ENCODE measurements around the gene TMEM187.

TMEM187 gene, protein sequence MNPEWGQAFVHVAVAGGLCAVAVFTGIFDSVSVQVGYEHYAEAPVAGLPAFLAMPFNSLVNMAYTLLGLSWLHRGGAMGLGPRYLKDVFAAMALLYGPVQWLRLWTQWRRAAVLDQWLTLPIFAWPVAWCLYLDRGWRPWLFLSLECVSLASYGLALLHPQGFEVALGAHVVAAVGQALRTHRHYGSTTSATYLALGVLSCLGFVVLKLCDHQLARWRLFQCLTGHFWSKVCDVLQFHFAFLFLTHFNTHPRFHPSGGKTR

DNA sequence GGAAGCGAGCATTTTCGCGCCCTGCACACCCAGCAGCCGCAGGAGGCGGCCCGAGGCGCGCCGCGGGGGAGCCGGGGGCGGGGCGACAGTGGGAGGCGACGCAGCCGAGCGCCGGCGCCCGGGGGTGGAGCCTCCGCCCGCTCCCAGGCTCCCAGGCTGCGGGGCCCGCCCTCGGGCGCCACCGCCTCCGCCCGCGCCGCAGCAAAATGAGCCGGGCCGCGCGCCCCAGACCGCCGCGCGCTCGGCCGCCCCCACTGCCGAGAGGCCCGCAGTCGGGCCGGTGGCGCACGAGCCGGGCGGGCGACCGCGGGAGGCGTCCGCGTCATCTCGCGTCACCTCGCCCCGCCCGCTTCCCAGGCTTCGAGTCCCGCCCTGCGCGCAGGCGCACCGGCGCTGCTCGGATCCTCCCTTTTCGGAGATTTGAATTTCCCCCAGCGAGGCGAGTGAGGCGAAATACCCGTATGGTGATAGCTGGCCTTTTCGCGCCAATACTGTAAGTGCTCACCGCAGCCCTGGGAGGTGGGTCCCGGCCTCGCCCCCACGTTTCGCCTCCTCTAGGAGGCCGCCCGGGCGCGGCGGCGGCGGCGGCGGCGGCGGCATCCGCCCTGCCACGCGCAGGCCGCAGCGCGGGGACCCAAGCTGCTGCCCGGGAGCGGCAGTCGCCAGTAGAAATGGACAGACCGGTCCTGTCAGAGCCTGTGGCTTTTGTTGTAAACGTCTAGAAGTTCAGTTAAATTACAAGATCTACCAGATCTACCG, at the start of gene TMEM187:
Gene TMEM187 (plus strand): TSS at position 387 of the 759 bp plus-strand sequence. CDS start 9,309 bp downstream, outside the sequence.
- peak; percentile 88 to 94 for DNase-seq

DNA sequence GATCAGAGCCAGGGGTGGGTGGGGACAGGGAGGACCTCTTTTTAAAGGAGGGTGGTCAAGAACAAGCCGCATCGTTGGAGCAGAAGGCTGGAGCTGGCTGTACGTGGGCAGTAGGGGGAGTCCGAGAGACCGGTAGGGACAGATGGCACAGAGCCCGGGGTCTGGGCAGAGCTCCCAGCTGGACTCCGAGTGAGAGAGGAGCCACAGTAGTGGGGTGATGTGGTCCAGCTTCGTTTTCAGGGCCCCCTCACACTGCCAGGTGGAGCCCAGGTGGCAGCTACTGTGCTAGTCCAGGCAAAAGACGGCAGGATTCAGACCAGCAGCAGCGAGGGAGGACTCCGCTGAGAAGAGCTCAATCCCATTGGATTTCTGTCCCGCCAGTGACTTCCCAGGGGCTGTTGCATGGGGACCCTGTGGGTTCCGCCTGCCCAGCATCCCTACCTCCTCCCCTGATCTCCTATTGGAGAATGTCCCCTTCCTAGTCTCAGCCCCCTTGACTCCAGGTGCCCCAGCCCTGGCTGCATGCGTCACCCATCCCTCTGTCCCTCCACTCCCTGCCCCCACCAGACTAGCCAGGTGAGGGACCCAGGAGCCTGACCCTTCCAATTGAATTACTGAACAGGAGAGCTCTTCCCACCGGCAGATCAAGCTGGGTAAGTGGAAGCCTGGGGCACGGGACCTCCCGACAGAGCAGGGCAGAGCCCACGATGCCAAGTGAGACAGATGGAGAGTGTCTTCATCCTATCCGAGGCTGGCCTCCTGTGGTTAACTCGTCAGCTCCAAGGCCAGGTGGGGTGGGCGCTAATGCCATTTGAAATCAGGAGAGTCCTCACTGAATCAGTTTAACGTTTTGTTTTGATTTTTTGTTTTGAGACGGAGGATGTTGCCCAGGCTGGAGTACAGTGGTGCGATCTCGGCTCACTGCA, 49.4 kb upstream of the TMEM187 start:
- DNase-seq: no peak

DNA sequence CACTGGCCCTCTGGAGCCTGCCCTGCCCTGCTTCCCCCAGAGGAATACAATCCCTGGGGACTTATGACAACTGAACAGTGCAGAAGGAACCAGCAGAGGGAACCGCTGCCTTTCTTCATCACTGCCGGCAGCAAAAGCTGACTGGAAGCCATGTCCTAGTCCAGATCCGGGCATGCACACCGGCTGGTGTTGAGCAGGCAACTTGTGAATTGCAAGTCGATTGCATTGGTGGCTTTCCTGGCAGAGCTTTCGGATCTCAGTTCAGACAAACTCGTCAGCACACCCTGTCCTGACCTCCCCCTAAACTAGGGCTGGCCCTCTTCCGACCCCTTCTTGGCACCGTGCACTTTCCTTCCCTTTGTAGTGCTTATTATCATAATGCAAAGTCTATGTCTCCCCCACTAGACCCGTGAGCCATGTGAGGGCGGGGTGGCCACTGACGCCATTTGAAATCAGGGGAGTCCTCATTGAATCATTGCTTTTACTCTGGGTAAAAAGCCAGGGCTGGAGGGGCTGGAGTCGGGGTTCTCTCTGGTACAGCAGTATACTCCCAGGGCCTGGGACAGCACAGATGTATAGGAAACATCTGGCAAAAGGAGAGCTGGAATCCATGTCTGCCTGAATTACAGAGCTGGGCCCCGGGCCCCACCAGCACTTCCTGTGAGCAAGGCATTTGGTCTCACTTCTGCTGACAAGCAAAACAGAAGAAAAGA, 48.2 kb upstream of the TMEM187 start:
- DNase-seq: peak in 1 of 2 experiments; percentile 20

DNA sequence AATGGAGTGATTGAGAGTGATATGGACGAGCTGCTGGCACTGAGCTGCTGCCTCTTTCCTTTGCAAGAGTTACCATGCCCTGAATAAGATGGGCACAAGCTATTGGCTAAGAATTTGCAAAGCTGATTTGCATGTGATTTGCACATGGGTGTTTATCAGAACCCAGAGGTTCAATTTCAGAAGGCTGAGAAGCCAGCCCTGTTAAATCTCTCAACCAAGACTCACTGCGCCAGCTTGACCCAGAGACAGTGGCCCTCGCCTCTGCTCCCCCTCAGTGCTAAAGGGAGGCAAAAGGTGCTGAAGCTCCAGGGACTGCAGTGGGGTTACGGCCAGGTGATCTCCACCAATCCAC, 47.2 kb upstream of the TMEM187 start:
- no peak for DNase-seq

DNA sequence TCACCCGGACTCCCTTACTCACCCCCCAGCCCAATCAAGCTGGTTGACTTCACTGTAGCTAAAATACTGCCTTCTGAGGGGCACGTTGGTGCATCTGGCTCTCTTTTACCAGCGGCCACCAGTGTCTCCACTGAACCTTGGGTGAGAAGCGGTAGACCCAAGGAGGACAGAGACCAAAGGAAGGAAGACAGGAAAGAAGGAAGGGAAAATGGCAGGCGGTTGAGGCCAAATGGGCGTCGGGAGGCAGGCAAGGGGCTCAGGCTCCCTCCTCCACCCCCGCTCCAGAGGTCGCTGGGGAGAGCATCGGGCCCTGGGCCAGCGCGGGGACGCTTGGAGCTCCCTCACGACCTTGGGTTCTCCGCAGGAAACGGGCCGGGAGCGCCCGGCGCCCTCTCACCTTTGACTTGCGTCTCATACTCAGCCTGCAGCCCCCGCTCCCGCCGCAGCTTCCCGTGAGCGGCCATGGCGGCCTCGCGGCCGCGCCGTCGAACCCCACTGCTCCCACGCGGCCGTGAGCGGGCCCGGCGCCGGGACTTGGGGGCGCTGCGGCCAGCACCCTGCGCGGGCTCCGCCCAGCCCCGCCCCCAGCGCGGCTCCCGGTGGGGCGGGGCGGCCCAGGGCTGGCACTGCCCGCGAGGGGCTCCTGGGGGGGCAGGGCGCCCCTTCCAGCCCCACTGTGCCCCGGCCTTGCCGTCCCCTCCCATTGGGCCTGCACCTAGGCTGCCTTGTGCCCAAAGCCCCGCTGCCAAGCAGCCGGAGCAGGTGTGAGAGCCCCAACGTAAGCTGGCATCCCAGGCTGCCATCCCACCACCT, 46.6 kb upstream of the TMEM187 start, which contains the start of gene ARHGAP4:
Gene ARHGAP4 (minus strand): TSS at position 526 of the 813 bp plus-strand sequence. CDS start 62 bp downstream, at position 464.
- peak in 1 of 2 experiments; percentile 21 for DNase-seq

DNA sequence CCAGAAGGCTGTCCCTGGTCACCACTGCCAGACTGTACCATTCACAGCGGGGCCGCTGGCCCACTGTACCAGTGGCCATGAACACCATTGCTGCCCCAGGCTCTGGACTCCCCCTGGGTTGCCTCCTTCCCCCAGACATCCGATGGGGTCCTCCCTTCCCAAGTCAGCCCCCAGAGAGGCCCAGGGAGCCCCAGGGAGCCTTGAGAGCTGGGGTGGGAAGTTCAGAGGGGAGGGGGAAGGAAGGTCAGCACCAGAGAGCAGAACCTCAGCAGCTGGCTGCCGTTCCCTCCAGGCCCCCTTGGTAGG, 46.0 kb upstream of the TMEM187 start:
- DNase-seq: no peak

DNA sequence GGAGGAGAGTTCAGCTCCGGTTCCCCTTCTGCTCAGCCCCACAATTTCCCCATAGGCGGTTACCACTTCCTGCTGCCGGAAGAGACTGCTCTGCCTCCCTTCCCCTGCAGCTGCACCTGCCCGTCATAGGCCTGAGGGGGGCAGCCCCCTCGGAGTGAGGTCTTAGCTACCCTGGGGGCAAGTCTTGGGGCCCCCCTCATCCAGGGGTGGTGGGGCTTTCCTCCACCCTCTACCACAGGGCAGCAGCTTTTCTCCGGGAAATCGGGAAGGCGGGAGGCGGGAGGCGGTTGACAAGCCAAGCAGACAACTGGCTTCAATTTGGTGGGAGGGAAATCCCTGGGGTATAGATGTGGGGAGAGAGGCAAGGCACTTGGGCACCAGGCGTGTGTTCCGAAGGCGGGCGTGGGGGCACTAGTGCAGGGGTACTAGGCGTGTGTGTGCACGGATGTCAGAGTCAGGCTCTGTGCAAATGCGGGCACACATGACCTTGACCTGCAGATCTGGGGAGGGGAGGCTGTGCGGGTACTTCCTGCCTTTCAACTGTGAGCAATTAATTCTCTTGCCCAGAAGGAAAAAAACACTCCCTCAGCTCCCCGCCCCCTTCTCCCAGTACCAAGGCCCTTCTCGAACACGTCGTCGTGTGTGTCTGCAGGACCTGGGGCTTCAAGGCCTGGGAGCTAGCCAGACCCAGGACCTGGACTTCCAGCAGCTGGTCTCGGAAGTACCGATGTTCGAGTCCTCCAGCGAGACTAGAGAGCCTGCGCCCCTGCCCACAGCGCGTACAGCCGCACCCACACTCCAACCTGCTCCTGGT, 45.5 kb upstream of the TMEM187 start:
- DNase-seq: no peak

DNA sequence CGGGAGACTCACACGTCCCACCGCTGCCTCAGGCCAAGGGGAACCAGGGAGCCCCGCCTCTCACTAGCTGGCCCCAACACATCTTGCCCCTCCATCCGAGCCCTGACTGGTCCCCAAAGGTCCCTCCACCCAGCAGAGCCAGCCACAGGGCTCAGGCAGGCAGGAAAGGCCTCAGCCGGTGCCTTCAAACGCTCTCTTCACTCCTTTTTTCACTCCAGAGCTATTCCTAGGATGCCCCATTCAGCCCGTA, 45.0 kb upstream of the TMEM187 start:
- DNase-seq: no peak

DNA sequence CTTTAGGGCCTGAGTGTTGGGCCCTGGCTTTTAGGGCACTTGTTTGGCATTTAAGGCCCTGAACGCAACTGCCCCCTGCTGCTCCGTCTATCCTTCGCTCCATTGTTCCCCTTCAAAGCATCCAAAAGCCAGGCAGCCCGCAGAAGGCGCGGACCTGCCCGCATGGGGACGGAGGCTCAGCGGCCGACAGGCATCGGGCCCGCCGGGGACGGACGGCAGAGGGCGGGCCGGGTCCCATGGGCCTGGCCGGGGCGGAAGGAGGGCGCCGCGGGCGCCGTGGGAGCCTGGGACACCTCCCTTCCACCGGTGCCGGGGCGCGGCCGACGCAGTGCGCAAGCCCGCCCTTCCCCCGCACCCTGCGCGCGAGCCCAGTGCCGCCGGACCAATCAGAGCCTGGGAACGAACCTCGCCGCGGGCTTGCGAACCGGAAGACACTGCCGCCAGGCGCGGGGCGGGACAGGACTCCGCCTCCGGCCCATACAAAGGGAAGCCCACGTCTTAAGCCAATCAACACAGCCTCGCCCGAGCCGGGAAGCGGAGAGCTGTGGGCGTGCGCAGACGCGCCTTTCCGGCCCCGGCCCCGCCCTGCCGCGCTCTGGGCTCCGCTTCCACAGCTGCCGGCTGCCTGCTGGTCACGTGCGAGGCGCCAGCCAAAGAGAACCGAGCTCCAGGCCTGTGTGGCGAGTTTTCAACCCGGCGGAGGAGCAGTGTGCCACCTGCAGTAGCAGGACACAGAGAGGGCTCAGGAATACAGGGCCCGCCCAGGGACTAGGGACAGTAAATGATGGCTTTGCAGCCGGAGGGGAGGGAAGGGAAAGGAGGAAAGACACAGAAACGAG, 44.4 kb upstream of the TMEM187 start:
- DNase-seq: peak; percentile 94 to 97

DNA sequence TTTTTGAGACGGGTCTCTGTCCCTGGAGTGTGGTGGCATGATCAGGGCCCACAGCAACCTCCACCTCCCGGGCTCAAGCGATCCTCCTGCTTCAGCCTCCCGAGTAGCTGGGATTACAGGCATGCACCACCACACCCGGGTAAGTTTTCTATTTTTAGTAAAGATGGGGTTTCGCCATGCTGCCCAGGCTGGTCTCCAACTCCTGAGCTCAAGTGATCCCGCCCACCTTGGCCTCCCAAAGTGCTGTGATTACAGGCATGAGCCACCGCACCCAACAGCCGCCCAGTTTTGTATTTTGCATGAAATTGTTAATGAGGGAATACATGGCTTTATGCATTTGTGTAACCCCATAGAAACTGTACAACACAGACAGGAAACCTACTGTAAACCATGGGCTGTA, 43.7 kb upstream of the TMEM187 start:
- DNase-seq: no peak

DNA sequence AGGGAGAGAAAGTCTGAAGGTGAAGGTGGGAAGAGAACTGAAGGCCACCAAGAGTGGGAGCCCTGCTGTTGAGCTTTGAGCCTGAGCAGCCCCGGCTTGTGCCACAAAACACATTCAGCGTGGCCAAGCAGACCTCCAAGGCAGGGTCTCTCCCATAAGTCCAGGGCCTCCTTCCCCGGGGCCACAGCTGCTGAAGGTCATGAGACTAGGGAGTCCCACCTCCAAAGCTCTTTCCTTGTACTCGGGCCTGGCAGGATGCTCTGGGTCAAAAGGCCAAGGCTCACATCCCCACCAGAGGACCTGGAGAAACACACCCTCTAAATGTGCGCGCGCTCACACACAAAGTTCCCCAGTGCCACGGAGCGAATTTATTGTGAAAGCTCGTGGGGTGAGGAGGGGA, 43.0 kb upstream of the TMEM187 start:
- DNase-seq: no peak

DNA sequence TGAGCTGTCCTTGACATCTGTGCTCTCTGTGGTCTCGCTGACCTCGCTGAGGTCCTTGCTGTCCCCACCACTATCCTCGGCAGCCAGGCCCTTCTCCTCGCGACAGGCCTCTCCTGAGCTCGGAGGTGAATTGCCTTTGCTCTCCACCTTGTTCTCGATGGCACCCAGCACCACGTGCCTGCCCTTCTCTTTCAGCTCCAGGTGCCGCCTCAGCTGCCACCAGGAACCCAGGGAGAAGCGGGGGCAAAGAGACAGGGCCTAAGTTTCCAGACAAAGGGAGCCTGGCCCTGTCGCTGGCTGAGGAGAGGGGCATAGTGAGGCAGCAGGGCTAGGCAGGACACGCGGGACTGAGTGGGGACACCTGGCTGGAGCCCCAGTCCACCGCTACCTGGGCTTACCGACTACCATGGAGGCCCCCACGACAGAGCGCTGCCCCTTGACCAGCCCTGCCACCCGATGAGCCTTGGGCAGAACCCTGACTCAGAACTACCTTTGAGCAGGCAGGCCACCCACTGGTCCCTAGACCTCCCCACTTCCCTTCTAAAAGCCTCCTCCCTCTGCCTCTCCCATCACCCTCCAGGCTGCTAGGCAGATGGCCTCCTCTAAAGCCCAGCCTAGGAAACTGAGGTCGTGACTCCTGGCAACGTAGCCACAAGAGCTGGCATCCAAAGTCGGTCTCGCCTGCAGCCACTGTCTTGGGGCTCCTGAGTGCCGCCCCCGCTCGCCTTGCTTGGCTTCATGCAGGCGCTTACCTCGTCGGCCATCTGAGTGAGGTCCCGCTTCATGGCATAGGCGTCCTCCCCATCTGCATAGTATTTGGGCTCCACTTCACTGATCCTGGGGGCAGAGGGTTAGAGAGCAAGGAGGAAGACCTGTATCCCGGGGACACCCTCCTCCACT, 42.3 kb upstream of the TMEM187 start:
- DNase-seq: no peak

DNA sequence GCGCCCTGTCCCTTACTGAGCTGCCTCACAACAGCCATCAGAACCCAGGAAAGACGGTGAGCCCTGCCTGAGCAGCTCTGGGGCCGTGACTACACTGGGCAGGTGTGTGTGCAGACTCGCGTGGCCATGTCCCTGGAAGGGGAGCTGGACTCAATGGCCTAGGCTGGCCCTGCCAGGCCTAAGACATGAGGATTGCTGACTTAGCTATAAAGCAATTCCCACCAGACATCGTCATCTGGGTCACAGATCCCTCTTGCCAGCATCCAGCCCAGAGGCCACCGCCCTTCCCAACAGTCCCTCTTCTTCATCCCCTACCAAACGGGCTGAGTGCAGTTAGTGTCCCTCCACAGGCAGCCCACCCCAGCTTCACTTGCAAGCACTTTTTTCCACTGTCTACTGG, 41.4 kb upstream of the TMEM187 start:
- DNase-seq: no peak

DNA sequence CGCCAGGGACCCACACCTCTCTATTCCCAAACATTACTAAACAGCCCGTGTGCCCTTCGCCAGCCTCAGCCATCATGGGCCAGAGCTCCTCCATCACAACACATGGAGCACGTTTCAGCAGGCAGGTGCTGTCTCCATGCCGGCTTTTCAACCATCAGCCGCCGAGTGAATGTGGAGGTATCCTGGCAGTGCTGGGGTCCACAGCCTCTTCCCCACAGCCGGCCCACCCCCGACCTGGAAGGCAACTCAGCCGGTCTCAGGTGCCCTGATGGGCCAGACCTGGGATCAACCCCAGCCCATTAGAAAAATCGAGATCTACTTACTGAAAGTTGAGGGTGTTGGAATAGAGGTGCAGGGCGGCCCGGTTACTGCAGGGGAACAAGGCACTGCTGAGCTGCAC, 40.8 kb upstream of the TMEM187 start:
- DNase-seq: no peak

DNA sequence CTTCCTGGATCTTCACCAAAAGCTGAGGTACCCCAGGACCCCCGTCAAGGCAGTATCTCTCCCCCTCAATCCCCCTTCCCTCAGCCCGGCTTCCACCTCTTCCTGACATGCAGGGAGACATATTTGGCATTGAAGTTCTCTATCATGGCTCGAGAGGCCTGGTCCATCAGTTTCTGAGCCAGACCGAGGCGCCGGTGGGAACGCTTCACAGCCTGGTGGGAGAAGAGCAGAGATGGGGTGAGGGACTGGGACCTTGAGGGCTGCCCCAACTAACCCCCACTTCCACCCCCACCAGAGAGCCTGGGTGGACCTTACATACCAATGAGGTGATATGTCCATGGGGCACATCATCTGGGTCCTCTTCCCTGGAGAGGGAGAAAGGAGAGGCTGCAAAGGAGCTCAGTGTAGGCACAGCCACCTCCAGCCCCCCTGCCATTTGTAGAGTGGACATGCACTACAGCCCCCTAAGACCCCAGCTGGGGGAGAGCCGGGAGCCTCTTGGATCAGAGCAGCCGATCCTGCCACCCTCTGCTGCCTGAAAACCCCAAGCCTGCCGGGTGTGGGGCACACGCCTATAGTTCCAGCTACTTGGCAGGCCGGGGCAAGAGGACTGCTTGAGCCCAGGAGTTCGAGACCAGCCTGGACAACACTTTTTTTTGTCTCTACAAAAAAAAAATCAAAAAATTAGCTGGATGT, 40.2 kb upstream of the TMEM187 start:
- DNase-seq: no peak

DNA sequence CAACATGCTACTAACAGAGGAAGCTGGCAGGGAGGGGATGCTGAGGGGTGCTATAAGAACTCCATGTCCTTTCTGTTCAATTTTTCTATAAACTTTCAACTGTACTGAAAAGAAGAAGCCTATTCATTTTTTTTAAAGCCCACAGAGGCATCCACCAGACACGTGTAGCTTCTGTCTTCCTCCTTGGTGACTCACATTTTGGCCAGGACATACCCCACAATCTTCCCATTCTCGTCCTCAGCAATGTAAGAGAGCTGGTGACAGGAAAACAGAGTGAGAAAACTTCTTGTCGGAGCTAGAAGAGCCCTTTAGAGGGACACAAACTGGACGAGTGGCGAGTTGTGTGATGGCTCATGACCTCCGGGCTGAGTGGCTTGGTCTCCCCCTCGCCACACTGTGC, 38.8 kb upstream of the TMEM187 start:
- DNase-seq: no peak

DNA sequence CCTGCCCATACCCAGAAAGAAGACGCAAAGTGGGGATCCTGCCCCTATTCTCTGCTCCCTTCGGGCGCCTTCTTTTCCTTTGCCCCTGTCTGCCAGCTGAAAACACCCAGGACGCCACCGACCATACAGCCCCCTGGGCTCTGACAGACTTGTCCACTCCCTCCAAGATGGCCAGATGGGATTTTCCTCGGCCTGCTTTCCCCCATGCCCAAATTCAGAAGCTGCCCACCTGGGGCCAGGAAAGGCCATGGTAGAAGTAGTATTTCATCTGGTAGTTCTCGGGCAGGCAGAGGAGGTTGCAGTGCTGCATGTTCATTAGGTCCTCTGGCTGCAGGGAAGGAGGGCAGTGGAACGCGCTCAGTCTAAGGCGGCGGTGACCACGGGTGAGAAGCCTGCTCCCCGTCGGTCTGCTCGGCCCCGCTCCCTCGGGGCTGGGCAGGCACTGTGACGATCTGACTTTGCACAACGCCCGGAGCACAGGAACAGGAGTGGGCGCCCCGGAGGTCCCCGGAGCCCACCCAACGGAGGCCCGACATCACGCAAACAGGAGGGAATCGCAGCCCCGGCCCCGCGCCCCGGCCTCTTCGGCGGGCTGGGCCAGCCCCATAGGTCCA, 38.3 kb upstream of the TMEM187 start:
- DNase-seq: no peak

DNA sequence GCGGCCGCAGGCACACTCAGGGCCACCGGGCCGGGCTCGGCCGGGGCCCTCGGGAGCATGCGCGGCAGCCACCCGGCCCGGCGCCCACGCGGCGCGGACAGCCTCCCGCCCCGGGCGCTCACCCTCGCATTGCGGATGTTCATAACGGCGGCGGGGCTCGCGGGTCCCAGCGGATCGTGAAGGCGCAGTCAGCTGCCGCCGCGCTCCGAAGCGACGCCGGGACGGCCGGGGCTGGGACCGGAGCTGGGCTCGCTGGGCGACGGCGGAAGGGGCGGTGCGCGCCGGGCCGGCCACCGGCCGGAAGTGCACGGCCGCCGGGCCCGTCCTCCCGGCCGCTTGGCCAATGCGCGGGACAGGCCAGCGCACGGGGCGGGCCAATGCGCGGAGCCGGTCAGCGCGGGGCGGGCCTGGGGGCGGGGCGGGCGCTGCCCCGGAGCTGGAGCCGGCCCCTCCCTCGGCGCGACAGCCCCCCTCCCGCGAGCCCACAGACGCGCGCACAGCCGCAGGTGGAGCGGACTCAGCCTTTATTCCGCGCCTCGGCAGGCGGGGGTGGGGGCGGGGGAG, 37.7 kb upstream of the TMEM187 start, which contains the start of gene NAA10:
Gene NAA10 (minus strand): TSS at position 276 of the 564 bp plus-strand sequence. CDS start 133 bp downstream, at position 143.
- peak; percentile 43 to 82 for DNase-seq

All from NCI-H1930 (cell line).